Measurements from ENCODE around the gene AASS. TPM values are rescaled to one million over a fixed set of nuclear protein-coding genes. Genes with fewer than 3 reads are reported as not detected.

Gene AASS
- total RNA-seq (2013; cell fraction: nucleolus; rRNA removed) = 10.8 and 10.9 TPM in 2 replicates
- total RNA-seq (2014; rRNA removed) (0.40 and 0.49 TPM in 2 replicates), total RNA-seq (2014; rRNA removed; fragmentation: Illumina TruSeq; extraction: Trizol) (0.27 and 0.37 TPM in 2 replicates), total RNA-seq (2021) (0.35 and 0.54 TPM in 2 replicates), polyA plus RNA-seq (2011; rRNA removed) (8.0 and 10.4 TPM in 2 replicates), polyA plus RNA-seq (2014; fragmentation: Illumina TruSeq; extraction: Trizol) (0.29 and 0.50 TPM in 2 replicates), polyA plus RNA-seq (2014; fragmentation: Nextera tagmentation; extraction: Ambion mirVana) (under 1 TPM; 0.09 to 0.11 TPM), polyA plus RNA-seq (2014; rRNA removed) (0.27 and 0.44 TPM in 2 replicates), polyA plus RNA-seq (2016; fragmentation: Nextera tagmentation; extraction: Ambion mirVana) (under 1 TPM; 0.37 to 0.62 TPM), polyA minus RNA-seq (2011; rRNA and poly(A)+ RNA removed) (10.9 and 11.4 TPM in 2 replicates), Bru-seq, nascent RNA (percentile 51 among the genes with signal in this experiment), BruChase-seq, experiment 1, labeled RNA remaining after a 6-hour chase (percentile 54 among the genes with signal in this experiment), BruChase-seq, experiment 2, labeled RNA remaining after a 2-hour chase (percentile 54 among the genes with signal in this experiment)
- 1.2 TPM for polyA plus RNA-seq (2011; ENCODE audit: low read depth)
- 2.9 and 3.1 TPM in 2 replicates for polyA plus RNA-seq (2011; cell fraction: cytosol; rRNA removed)
- polyA plus RNA-seq (2011; cell fraction: nucleus; rRNA removed) = 27.7 and 34.8 TPM in 2 replicates
- 0.97 and 1.7 TPM in 2 replicates for polyA plus RNA-seq (2012)
- polyA minus RNA-seq (2011; cell fraction: cytosol; rRNA and poly(A)+ RNA removed) = 2.6 and 3.1 TPM in 2 replicates
- polyA minus RNA-seq (2011; cell fraction: nucleus; rRNA and poly(A)+ RNA removed) = 15.0 and 17.3 TPM in 2 replicates
- long read RNA-seq, experiment 1, partial matches to known transcripts = 1 of 2 reads
- long read RNA-seq, experiment 1, other reads (novel, unspliced or antisense) = 1 of 2 reads
- long read RNA-seq, experiment 2, transcript AASS-203 (24 exons, 3,163 nt) = major isoform, 10 of 21 reads
- long read RNA-seq, experiment 2, partial matches to known transcripts = 6 of 21 reads
- long read RNA-seq, experiment 2, other reads (novel, unspliced or antisense) = 5 of 21 reads

DNA sequence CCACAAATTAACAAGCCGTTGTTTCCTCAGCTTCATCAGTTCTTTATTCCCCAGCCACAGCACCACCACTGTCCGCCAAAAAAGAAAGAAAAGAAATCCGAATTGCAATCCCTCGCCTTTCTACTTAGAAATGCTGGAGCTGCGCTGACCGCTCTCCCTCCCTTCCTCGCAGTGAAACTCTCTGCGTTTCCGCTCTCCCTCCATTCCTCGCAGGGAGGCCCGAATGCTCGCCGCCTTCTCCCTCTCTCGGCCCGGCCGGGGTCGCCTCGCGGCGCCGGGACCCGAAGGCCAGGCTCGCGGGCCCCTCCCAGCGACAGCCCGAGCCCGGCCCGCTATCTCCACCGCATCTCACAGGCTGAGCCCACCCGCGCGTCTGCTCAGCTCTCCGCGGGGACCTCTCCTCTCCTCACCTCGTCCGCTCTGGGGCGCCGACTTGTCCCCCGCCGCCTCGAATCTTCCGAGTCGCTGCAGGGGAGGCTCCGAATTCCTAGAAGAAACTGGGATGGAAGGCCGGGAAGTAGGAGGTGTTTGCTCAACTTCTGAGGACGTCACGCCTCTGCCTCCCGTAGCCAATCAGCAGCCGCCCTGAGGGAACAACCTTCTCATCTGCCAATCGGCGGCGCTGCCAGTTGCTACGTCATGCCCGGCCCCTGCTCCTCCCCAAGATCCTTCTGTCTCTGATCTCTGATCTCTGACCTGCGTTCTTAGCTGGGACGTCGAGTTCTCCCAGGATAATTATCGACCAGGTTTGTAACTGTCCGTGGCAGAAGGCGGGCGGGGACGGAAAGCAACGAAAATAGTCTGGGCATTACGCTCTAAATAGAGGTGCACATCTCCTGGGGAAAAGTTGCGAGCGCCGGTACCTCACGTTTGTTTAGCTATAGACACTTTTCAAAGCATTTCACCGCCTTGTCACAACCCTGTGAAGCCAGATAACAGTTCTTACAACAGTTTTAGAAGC, at the start of gene AASS:
Gene AASS, minus strand, starts transcription at position 499 of the 961 bp plus-strand sequence. CDS start 10,523 bp downstream, outside the sequence.
- peak; percentile 98 for ATAC-seq
- intact Hi-C loops (cut with micrococcal nuclease; ENCODE audit: unreplicated experiment) (loop anchor here (5.0 kb wide), 1 partner anchor 393 kb away; no protein-coding TSS in a partner anchor), in situ Hi-C loops (cut with MboI) (no loop called here)
- H3K9me3 ChIP-seq (replicated peaks; ENCODE audit: control insufficient read depth, insufficient read depth, low read length) = no peaks in the 10 kb centered on the region
- H3K27ac ChIP-seq (ENCODE audit: control insufficient read depth, insufficient read depth) = no peak within 1 kb of the TSS; the same call in 1 of the 2 replicates
- peak within 1 kb of the TSS; percentile 94 for H3K4me3 ChIP-seq
- ChIA-PET SMC1A (ENCODE audit: uncharacterized antibody, unreplicated experiment) (interaction anchor here (1.1 kb wide), 1 partner anchor 42 kb away, joined by 3 read pairs; no protein-coding TSS in a partner anchor), POLR2A (no interaction called here), CTCF (interaction anchor here (0.6 to 1.3 kb wide), 4 partner anchors 51 to 1045 kb away, joined by 3 to 8 read pairs (median 4); no protein-coding TSS in a partner anchor), RAD21 (ENCODE audit: unreplicated experiment) (interaction anchor here (0.6 kb wide), 1 partner anchor 1264 kb away, joined by 3 read pairs; no protein-coding TSS in a partner anchor)
- no peaks in the 10 kb centered on the region for H3K36me3 ChIP-seq (ENCODE audit: control insufficient read depth in 2 of 2, insufficient read depth in 2 of 2, low read length in 1 of 2)
- no TSS peak for BruUV-seq (replicated peaks)
- H3K4me1 ChIP-seq (ENCODE audit: control insufficient read depth, insufficient read depth, low read length) = no peaks in the 10 kb centered on the region
- WGBS (ENCODE audit: insufficient coverage, insufficient replicate concordance, low lambda C conversion rate, missing lambda C conversion rate) = 2% methylated on average over 62 of the region's 69 CpGs
- H3K27me3 ChIP-seq (replicated peaks in 1 of 2; ENCODE audit: control insufficient read depth in 2 of 2, insufficient read depth in 2 of 2, low read length in 1 of 2) = no peaks in the 10 kb centered on the region
- no peaks in the 10 kb centered on the region for H4K20me1 ChIP-seq (ENCODE audit: control insufficient read depth, insufficient read depth)
- peak; percentile 48 for DNase-seq (ENCODE audit: low read depth, low spot score)
- peak within 1 kb of the TSS; percentile 95 for H2AFZ ChIP-seq (ENCODE audit: control insufficient read depth, low read depth, low read length)
- H3K4me2 ChIP-seq (ENCODE audit: control insufficient read depth, insufficient read depth) = peak within 1 kb of the TSS; percentile 84
- peak; percentile 99 for FAIRE-seq
- peak within 1 kb of the TSS; percentile 34; the same call in 1 of the 2 replicates for H3K9ac ChIP-seq (ENCODE audit: control insufficient read depth, insufficient read depth, low read length)
- no peaks in the 10 kb centered on the region for H3K79me2 ChIP-seq (ENCODE audit: control insufficient read depth, insufficient read depth, low read length)
- TF ChIP-seq MTA2 (IDR thresholded peaks at IDR 0.05; ENCODE audit: low read depth) (0 out of 2 replicates have a peak, but pooled peaks have one; percentile 11), SMAD5 (IDR thresholded peaks at IDR 0.05; ENCODE audit: low read depth) (no peak), STAT1 (conservative IDR thresholded peaks at IDR 0.05) (no peak), ZZZ3 (IDR thresholded peaks at IDR 0.05; ENCODE audit: control insufficient read depth, insufficient read length, low read depth) (no peak), NFYA (IDR thresholded peaks at IDR 0.05; ENCODE audit: borderline replicate concordance, low read depth, low read length) (peak; percentile 18; the same call in 1 of the 2 replicates), PML (IDR thresholded peaks at IDR 0.05; ENCODE audit: low read length) (no peak)
- TF ChIP-seq, protein P1, sequence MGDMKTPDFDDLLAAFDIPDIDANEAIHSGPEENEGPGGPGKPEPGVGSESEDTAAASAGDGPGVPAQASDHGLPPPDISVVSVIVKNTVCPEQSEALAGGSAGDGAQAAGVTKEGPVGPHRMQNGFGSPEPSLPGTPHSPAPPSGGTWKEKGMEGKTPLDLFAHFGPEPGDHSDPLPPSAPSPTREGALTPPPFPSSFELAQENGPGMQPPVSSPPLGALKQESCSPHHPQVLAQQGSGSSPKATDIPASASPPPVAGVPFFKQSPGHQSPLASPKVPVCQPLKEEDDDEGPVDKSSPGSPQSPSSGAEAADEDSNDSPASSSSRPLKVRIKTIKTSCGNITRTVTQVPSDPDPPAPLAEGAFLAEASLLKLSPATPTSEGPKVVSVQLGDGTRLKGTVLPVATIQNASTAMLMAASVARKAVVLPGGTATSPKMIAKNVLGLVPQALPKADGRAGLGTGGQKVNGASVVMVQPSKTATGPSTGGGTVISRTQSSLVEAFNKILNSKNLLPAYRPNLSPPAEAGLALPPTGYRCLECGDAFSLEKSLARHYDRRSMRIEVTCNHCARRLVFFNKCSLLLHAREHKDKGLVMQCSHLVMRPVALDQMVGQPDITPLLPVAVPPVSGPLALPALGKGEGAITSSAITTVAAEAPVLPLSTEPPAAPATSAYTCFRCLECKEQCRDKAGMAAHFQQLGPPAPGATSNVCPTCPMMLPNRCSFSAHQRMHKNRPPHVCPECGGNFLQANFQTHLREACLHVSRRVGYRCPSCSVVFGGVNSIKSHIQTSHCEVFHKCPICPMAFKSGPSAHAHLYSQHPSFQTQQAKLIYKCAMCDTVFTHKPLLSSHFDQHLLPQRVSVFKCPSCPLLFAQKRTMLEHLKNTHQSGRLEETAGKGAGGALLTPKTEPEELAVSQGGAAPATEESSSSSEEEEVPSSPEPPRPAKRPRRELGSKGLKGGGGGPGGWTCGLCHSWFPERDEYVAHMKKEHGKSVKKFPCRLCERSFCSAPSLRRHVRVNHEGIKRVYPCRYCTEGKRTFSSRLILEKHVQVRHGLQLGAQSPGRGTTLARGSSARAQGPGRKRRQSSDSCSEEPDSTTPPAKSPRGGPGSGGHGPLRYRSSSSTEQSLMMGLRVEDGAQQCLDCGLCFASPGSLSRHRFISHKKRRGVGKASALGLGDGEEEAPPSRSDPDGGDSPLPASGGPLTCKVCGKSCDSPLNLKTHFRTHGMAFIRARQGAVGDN (IDR thresholded peaks at IDR 0.05) = no peak
- TF ChIP-seq, protein P2, sequence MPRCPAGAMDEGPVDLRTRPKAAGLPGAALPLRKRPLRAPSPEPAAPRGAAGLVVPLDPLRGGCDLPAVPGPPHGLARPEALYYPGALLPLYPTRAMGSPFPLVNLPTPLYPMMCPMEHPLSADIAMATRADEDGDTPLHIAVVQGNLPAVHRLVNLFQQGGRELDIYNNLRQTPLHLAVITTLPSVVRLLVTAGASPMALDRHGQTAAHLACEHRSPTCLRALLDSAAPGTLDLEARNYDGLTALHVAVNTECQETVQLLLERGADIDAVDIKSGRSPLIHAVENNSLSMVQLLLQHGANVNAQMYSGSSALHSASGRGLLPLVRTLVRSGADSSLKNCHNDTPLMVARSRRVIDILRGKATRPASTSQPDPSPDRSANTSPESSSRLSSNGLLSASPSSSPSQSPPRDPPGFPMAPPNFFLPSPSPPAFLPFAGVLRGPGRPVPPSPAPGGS (IDR thresholded peaks at IDR 0.05; ENCODE audit: borderline replicate concordance, insufficient read depth, low read depth, low read length, poor library complexity, severe bottlenecking) = no peak
- TF ChIP-seq, protein P3, sequence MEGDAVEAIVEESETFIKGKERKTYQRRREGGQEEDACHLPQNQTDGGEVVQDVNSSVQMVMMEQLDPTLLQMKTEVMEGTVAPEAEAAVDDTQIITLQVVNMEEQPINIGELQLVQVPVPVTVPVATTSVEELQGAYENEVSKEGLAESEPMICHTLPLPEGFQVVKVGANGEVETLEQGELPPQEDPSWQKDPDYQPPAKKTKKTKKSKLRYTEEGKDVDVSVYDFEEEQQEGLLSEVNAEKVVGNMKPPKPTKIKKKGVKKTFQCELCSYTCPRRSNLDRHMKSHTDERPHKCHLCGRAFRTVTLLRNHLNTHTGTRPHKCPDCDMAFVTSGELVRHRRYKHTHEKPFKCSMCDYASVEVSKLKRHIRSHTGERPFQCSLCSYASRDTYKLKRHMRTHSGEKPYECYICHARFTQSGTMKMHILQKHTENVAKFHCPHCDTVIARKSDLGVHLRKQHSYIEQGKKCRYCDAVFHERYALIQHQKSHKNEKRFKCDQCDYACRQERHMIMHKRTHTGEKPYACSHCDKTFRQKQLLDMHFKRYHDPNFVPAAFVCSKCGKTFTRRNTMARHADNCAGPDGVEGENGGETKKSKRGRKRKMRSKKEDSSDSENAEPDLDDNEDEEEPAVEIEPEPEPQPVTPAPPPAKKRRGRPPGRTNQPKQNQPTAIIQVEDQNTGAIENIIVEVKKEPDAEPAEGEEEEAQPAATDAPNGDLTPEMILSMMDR (IDR thresholded peaks at IDR 0.05 in 2 of 3, conservative IDR thresholded peaks at IDR 0.05 in 1 of 3; ENCODE audit: control insufficient read depth in 2 of 3, extremely low read depth in 1 of 3, insufficient read depth in 1 of 3, low read depth in 3 of 3, low read length in 3 of 3) = no peak

Data from GM12878 (cell line).